SK-N-SH treated with all-trans-retinoic acid at 6 μM for 48 hours (cell line): ENCODE measurements around the gene GRIK4.

Source experiments
- ATAC-seq: fragments of 200-7000 bp; cut with Tn5 transposase; 3 replicates; pipeline ENCODE4 v1.9.1; 2020; ENCODE audit warnings: mild to moderate bottlenecking, moderate library complexity
- BACH2 ChIP-seq: fragments of 250-450 bp; sonication (Bioruptor Pico); IDR thresholded peaks from 2 replicates; pipeline ENCODE4 v1.9.0; 2021; ENCODE audit warnings: mild to moderate bottlenecking, borderline replicate concordance
- CREB5 ChIP-seq: fragments of 250-450 bp; sonication (Bioruptor Pico); IDR thresholded peaks from 2 replicates; pipeline ENCODE4 v1.5.1; 2020; ENCODE audit warnings: low read depth, mild to moderate bottlenecking, moderate library complexity
- CSDC2 ChIP-seq: fragments of 250-450 bp; sonication (Bioruptor Pico); IDR thresholded peaks from 2 replicates; pipeline ENCODE4 v1.5.0; 2020; ENCODE audit warnings: mild to moderate bottlenecking, moderate library complexity
- CSRNP3 ChIP-seq: fragments of 250-450 bp; sonication (Bioruptor Pico); IDR thresholded peaks from 2 replicates; pipeline ENCODE4 v1.5.1; 2021; ENCODE audit warnings: mild to moderate bottlenecking, moderate library complexity
- ESRRG ChIP-seq: fragments of 250-450 bp; sonication (Bioruptor Pico); IDR thresholded peaks from 2 replicates; pipeline ENCODE4 v1.6.1; 2021; ENCODE audit warnings: mild to moderate bottlenecking
- GLIS3 ChIP-seq: fragments of 250-450 bp; sonication (Bioruptor Pico); IDR thresholded peaks from 2 replicates; pipeline ENCODE4 v1.5.0; 2020; ENCODE audit warnings: mild to moderate bottlenecking, moderate library complexity
- OSR1 ChIP-seq: fragments of 250-450 bp; sonication (Bioruptor Pico); IDR thresholded peaks from 2 replicates; pipeline ENCODE4 v1.8.0; 2022; ENCODE audit warnings: moderate library complexity, mild to moderate bottlenecking, inconsistent platforms
- PATZ1 ChIP-seq: fragments of 250-450 bp; sonication (Bioruptor Pico); IDR thresholded peaks from 2 replicates; pipeline ENCODE4 v1.8.0; 2020; ENCODE audit warnings: mild to moderate bottlenecking, moderate library complexity, borderline replicate concordance
- POU6F1 ChIP-seq: fragments of 250-450 bp; sonication (Bioruptor Pico); IDR thresholded peaks from 2 replicates; pipeline ENCODE4 v1.8.0; 2021; ENCODE audit warnings: low read depth, mild to moderate bottlenecking, moderate library complexity, borderline replicate concordance
- PPARA ChIP-seq: fragments of 250-450 bp; sonication (Bioruptor Pico); IDR thresholded peaks from 2 replicates; pipeline ENCODE4 v1.5.0; 2020; ENCODE audit warnings: mild to moderate bottlenecking, borderline replicate concordance
- RARB ChIP-seq: fragments of 250-450 bp; sonication (Bioruptor Pico); IDR thresholded peaks from 2 replicates; pipeline ENCODE4 v1.8.0; 2021; ENCODE audit warnings: mild to moderate bottlenecking, moderate library complexity
- SNAI2 ChIP-seq: fragments of 250-450 bp; sonication (Bioruptor Pico); IDR thresholded peaks from 2 replicates; pipeline ENCODE4 v1.5.0; 2020; ENCODE audit warnings: mild to moderate bottlenecking, moderate library complexity
- TCF4 ChIP-seq: fragments of 250-450 bp; sonication (Bioruptor Pico); IDR thresholded peaks from 2 replicates; pipeline ENCODE4 v1.8.0; 2021; ENCODE audit warnings: mild to moderate bottlenecking, moderate library complexity, borderline replicate concordance
- TSHZ2 ChIP-seq: fragments of 250-450 bp; sonication (Bioruptor Pico); IDR thresholded peaks from 2 replicates; pipeline ENCODE4 v1.5.0; 2020; ENCODE audit warnings: mild to moderate bottlenecking, moderate library complexity
- ZC3H10 ChIP-seq: fragments of 250-450 bp; sonication (Bioruptor Pico); IDR thresholded peaks from 2 replicates; pipeline ENCODE4 v1.5.1; 2021; ENCODE audit warnings: mild to moderate bottlenecking, moderate library complexity
- ZFP3 ChIP-seq: fragments of 250-450 bp; sonication (Bioruptor Pico); IDR thresholded peaks from 2 replicates; pipeline ENCODE4 v1.5.0; 2020; ENCODE audit warnings: mild to moderate bottlenecking, moderate library complexity
- ZNF565 ChIP-seq: fragments of 450-650 bp; formaldehyde crosslinking; conservative IDR thresholded peaks from 2 replicates; pipeline ENCODE4 v1.5.0; 2020; ENCODE audit warnings: low read depth, mild to moderate bottlenecking, moderate library complexity
- ZNF70 ChIP-seq: fragments of 450-650 bp; formaldehyde crosslinking; IDR thresholded peaks from 2 replicates; pipeline ENCODE4 v1.5.0; 2020; ENCODE audit warnings: mild to moderate bottlenecking, moderate library complexity
- ZNF8 ChIP-seq: fragments of 450-650 bp; formaldehyde crosslinking; IDR thresholded peaks from 2 replicates; pipeline ENCODE4 v1.5.0; 2020; ENCODE audit warnings: mild to moderate bottlenecking, moderate library complexity

Gene GRIK4

GRCh38 chr11:120648771-120649170 is 137.2 kb downstream of the GRIK4 start (continued):
- no peak for TF ChIP-seq POU6F1 (CRISPR knock-in tag)
- TF ChIP-seq GLIS3 (CRISPR knock-in tag) = no peak

- no peak for ATAC-seq
- TF ChIP-seq RARB (CRISPR knock-in tag) = no peak
- TF ChIP-seq BACH2 (CRISPR knock-in tag) = no peak
Observed at GRCh38 chr11:120649316-120649715, 137.8 kb downstream of the GRIK4 start.

- TF ChIP-seq ZC3H10 (no peak), GLIS3 (CRISPR knock-in tag) (no peak), OSR1 (CRISPR knock-in tag) (no peak), BACH2 (CRISPR knock-in tag) (no peak), CSDC2 (no peak), ESRRG (CRISPR knock-in tag) (no peak), TCF4 (CRISPR knock-in tag) (no peak), ZNF565 (CRISPR knock-in tag) (no peak), PATZ1 (CRISPR knock-in tag) (no peak), ZNF8 (no peak), ZFP3 (CRISPR knock-in tag) (no peak), ZNF70 (CRISPR knock-in tag) (no peak), CREB5 (CRISPR knock-in tag) (no peak), CSRNP3 (CRISPR knock-in tag) (no peak), PPARA (CRISPR knock-in tag) (no peak), TSHZ2 (CRISPR knock-in tag) (no peak), SNAI2 (CRISPR knock-in tag) (no peak)
- ATAC-seq = no peak
Observed at GRCh38 chr11:120651396-120651795, 139.8 kb downstream of the GRIK4 start.

GRCh38 chr11:120651836-120652235 is 140.3 kb downstream of the GRIK4 start:
- TF ChIP-seq ZNF70 (CRISPR knock-in tag) (no peak), CSDC2 (no peak), ZNF565 (CRISPR knock-in tag) (no peak), ZFP3 (CRISPR knock-in tag) (no peak), TCF4 (CRISPR knock-in tag) (no peak), PATZ1 (CRISPR knock-in tag) (no peak), CSRNP3 (CRISPR knock-in tag) (no peak), CREB5 (CRISPR knock-in tag) (no peak)
- no peak for ATAC-seq
